ENCODE data around the gene DAZAP1.

DAZAP1 gene

DNA sequence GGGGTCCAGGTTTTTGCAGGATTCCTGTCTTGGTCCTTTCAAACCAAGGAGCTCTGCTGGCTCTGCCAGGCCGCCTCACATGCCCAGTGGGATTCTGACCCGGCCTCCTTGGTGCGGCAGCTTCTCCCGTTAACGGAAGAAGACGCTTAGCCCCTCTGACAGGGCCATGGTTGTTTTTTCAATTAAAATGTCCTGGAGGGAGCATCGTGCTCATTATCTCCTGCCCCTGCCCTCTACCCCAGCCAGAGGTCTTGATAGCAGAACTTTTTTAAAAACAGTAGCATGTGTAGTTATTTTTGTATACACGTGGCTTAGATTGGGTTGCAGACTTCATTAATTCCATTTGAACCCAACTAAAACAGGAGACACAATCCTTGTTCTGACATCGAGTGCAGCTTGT lies 19.4 kb downstream of the DAZAP1 start:
- DNase-seq, result no peak

DNA sequence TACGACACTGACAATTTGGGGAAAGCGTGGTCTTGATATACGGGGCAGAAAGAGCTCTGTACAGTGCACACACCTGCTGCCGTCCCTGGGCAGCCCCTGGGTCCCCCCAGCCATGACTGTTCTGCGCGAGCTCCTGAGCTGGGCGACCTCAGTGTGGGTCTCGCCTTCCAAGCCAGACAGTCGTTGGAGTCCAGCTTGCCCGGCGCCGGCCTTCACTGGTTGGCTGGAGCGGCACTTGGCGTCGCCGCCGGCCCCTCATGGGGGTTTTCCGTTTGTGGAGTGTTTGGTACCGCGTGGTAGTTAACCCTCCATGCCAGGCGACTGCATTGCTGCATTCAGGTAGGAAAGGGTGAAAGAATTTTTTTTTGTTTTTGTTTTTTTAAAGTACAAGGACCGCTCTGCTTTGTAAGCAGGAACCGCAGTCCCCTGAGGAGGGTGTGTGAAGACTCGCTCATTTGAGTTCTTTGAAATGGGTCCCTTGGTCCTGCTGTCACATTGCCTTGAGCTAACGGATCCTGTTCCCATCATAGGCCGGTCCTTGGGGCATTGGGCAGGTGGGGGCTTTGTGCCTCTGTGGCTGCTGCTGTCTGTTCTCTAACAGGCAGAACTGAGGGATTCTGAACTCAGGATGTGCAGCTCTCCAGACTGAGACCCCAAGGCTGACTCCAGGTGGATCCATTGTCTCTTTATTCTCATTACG lies 20.0 kb downstream of the DAZAP1 start:
- no peak for DNase-seq

DNA sequence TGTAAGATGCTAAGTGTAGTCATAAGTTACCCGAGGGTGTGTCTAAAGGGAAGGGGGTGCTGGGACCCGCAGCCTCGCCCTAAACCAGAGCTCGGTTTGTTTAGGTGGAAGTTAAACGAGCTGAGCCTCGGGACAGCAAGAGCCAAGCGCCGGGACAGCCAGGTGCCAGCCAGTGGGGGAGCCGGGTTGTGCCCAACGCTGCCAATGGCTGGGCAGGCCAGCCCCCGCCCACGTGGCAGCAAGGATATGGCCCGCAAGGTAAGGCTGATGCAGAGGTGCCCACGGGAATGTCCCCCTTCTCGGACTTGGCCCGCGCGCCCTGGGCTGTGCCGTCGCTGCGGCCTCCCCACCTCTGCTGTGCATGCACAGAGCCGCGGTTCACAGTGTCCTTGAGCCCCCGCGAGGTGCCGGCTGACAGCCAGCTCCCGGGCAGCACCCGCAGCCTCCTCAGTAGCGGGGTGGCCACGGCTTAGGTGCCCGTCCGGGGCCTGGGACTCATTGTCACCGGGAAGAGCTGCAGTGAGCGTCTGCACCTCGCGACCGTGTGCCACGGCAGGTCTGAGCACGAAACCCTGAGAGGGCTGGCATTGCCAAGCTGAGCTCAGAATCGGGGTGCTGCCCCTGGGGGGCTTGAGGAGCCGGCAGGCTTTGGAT lies 21.5 kb downstream of the DAZAP1 start:
- no peak for DNase-seq

DNA sequence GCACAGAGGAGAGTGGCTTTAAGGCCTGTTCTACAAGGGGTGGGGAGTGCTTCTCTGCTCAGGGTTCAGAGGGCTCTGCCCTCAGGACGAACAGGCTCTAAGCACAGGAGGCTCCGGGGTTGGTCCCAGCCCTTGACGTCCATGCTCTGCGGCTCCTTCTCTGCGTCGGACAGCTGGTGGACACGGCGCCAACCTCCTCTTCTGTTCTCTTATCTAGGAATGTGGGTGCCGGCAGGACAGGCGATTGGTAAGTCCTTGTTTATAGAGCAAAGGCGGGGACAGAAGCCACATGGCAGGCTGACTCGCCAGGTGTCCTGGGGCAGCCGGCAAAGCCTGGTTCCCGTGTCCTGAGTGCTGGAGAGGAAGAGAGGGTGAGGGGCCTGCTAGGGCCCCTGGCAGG lies 22.4 kb downstream of the DAZAP1 start:
- DNase-seq, result no peak

DNA sequence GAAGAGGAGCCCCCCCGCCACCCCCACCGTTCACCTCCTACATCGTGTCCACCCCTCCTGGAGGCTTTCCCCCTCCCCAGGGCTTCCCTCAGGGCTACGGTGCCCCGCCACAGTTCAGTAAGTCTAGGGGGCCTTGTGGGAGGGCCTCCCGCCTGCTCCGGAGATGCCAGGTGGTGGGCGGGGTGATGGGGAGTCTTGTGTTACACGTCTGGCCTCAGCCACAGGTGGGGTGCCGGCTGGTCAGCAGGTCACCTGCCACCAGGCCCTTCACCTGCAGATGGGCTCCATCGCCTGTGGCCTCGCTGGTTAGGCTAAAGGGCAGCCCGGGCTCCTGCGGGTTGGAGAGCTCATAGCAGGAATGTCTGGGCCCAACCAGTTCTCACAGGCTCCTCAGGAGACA lies 22.9 kb downstream of the DAZAP1 start:
- DNase-seq, result no peak

DNA sequence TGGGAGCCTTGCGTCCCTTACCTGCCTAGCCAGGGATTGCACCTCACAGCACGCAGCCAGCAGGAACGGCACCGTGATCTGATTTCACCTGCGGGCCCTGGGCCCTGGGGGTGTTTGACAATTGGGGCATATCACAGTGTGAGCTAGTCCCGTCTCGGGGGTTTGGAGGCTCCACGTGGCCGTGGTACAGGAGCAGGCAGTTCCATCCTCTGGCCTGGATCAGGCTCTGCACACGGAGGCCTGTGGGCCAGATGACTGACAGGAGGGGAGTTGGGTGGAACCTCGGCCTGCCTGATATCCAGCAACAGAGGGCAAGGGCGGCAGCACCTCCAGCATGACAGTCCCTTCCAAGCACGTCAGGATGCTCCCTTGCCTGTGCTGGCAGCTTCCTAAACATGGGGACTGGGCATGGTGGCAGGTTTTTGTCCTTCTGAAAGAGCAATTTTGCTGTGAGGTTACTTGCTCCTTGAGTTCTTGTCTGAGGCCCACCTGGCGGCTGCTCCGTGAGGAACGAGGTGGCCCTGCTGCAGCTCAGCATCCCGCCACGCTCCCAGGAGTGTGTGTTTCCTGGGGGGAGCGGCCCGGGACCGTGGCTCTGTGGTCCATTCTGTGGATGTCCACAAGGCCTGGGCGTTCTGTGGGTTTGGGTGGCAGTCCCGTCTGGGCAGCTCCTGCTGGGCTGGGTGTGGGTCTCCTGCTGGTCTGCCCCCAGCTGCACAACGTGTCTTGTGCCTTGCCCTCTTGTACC lies 24.5 kb downstream of the DAZAP1 start:
- no peak for DNase-seq

DNA sequence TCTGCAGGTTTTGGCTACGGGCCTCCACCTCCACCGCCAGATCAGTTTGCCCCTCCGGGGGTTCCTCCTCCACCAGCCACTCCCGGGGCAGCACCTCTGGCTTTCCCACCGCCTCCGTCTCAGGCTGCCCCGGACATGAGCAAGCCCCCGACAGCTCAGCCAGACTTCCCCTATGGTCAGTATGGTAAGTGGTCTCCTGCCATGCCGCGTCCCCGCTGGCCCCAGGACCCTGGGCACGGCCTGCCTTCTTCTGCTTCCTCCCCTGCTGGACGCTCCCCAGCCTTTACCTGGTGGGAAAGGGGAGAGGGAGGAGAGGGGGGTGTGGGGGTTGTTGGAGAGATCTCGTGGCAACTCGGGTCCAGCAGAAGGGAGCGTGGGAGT lies 25.1 kb downstream of the DAZAP1 start:
- DNase-seq, result no peak

DNA sequence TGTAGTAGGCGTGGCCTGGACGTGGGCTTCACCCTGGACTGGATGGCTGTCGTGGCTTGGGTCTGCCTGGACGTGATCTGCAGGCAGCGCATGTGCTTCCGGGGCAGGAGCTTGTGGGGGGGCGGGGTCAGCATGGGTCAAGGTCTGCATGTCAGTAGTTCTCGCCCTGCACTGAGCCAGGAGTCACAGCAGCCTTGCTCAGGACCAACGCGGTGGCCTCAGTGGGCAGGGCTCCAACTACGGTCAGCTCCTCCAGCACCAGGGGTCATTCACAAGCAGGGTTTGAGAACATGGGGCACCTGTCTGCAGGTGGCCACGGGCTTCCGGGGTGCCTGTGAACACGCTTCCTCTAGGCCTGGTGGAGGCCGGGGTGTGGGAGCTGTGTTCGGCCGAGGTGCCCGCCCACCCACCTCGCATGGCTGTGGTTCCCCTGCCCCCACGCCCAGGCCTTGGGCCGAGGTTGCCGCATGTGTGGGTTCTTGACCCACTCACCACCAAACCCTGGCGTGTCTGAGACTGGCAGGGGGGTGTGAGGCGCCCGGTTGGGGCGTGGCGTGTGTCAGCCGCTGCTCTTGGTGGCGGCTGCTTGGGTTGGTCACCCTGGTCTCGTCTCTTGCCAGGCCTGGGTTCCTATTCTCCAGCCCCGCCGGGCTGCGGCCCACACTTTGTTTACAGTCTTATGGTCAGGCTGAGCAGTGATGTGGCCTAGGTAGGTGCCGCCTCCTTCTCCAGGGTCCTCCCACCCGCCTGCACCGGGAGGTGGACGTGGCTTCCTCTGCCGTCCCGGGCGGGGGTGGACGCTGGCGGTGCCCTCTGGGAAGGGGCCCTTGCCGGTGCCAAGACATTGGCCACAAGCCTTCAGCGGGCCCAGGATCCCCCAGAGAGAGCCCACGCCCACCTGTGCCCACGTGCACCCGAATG lies 26.0 kb downstream of the DAZAP1 start:
- no peak for DNase-seq

DNA sequence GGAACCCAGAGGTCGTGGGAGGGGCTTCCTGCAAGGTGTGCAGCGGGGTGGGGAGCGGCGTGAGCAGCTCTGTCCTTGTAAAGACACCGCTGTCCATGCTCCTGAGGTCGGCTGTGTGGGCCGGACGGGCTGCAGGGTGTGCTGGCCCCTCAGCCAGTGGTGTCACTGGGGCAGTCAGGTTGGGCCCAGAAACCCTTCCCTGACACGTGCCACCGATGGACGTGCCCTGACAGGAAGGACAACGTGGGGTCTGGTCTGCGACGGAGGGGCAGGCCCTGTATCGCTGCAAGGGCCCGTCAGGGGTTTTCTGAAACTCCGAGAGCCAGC lies 26.6 kb downstream of the DAZAP1 start:
- no peak for DNase-seq

DNA sequence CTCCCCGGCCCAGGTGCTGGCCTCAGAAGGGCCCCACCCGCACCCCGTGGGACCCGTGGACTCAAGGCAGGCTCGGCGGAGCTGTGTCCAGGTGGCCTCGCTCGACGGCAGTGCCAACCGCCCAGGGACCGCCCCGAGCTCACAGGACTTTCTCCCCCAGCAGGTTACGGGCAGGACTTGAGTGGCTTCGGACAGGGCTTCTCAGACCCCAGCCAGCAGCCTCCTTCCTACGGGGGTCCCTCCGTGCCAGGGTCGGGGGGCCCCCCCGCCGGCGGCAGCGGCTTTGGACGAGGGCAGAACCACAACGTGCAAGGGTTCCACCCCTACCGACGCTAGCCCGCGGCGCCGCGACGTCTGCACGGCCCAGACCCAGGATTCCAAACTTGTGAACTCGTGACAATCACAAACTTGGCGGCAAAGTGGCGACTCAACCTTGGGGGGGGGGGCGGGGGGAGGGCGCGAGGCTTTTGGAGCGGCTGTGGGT lies 27.2 kb downstream of the DAZAP1 start:
- DNase-seq, result no peak

DNA sequence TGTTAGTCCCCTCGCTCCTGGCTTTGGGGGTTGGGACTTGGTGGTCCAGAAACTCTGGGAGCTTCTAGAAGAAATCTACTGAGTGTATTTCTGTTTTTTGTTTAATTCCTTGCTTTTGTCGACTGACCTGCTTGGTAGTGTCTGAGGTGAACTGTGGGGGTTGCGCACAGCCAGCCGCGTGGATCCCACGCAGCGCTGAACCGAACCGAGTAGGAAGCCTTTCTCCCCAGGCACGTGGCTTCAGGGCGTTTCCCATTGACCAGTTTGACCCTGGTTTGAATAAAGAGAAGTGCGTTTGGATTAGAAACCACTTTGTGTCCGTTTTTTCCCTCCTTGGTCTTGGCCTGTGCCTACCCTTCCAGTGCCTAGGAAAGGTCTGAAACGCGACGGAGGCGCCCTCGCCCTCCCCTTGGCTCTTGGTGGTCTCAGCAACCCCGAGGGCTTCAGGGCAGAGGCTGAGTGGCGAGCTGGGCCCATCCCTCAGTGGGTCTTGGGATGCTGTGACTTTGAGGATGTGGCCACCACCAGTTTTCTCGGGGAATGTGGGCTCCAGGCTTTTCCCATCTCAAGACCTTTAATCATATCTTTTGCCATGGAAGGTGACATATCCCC lies 28.1 kb downstream of the DAZAP1 start:
- no peak for DNase-seq

DNA sequence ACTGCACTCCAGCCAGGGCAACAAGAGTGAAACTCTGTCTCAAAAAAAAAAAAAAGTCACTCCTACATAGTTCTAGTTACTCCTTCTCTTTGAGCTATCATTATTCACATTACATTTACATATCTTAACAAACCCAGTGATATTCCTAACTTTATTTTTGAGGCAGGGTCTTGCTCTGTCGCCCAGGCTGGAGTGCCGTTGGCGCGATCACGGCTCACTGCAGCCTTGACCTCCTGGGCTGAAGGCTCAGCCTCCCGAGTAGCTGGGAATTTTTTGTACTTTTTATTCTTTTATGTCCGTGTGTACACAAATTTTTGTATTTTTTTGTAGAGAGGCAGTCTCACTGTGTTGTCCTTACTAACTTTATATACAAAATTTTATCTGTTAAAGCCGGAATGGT lies 30.2 kb downstream of the DAZAP1 start:
- DNase-seq, result no peak

DNA sequence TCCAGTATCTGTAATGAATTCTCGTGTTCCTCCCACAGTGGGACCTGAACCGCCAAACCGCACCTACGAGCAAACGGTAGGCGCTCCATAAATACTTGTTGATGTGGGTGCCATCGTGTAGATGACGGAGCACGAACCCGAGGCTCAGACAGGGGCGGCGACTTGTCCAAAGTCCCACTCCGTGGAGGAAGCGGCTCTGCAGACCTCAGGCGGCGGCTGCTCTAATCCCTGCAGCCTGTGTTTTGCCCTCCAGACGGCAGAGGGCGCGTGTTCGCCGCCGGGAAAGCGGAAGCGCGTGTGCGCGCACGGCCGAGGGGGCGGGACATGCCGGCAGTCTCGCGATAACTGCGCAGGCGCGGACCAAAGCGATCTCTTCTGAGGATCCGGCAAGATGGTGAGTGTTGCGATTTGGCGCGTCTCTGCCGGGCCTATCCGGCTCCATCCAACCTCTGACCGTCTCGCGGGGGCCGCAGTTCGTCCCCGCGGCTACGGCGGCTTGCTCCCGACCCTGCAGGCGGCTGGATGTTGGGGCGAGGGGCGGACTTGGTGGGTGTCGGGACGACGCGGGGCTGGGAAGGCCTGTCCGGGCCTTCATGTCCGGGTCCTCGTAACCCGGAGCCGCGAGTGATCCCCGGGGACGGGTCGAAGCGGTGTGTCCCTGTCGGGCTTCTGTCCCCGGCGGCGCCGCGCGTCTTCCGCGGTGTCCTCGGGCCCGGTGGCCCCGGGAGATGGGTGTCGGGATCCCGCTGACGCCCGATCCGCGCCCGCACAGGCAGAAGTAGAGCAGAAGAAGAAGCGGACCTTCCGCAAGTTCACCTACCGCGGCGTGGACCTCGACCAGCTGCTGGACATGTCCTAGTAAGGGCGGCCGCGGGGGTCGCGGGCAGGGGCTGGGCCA lies 30.9 kb downstream of the DAZAP1 start, which contains the start of gene RPS15:
Gene RPS15 (plus strand): TSS at position 362 of the 898 bp plus-strand sequence. CDS start 30 bp downstream, at position 392.
- peak; percentile 91 to 96 (median 92) for DNase-seq

DNA sequence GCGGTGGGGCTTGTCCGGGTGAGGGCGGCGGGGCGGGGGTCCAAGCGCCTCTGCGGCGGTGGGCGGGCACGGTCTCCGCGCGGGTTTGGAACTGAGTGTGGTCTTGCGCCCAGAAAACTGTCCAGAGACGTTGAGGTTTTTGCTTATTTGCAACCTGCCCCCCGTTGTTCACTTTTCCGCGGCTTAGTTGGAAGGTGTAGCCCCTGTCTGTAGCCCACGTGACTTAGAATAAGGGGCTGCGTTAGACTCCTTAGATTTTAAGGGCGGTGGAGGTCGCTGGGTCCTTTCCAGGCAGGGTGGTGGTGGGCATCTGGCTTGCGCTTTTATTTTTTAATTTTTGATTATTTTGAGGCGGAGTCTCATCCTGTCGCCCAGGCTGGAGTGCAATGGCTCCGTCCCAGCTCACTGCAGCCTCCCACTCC lies 31.6 kb downstream of the DAZAP1 start:
- DNase-seq, result no peak

DNA sequence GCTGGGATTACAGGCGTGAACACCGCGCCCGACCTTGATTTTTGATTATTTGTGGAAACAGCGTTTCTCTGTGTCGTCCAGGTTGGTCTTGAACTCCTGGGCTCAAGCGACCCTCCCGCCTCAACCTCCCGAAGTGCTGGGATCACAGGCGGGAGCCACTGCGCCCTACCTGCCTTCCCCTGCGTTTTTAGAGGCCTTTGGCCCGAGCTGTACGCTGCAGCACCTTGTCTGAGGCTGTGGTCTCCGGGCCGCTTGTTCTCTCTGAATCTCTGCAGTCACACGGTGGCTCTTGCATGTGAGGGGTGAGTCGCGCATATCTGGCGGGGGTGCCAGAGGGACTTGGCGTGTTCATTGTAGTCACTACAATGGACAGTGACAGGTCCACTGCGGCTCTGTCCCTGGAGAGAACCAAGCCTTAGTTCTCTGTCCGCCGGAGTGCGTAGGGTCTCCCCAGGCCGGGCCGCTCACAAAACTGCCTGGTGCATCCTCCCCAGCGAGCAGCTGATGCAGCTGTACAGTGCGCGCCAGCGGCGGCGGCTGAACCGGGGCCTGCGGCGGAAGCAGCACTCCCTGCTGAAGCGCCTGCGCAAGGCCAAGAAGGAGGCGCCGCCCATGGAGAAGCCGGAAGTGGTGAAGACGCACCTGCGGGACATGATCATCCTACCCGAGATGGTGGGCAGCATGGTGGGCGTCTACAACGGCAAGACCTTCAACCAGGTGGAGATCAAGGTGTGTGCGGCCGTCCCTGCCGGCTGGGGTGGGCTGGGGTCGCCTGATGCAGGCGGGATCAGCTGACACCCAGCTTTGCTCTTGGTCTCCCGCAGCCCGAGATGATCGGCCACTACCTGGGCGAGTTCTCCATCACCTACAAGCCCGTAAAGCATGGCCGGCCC lies 32.4 kb downstream of the DAZAP1 start:
- DNase-seq, result peak in 1 of 5 experiments; percentile 44

DNA sequence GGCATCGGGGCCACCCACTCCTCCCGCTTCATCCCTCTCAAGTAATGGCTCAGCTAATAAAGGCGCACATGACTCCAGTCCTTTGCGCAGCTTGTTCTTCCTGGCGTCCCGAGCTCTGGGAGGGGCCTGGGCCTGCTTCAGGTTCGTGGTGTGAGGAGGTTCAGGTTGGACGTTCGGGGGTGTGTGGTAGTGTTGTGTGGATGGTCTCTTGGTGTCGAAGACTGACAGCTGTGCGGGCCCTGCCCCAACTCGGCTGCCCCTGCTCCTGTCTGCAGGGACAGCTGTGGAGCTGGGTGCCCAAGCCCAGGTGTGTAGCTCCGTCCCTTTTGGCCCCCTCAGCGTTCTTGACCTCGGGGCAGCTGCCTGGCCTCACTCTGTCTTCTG lies 33.0 kb downstream of the DAZAP1 start:
- no peak for DNase-seq

DNA sequence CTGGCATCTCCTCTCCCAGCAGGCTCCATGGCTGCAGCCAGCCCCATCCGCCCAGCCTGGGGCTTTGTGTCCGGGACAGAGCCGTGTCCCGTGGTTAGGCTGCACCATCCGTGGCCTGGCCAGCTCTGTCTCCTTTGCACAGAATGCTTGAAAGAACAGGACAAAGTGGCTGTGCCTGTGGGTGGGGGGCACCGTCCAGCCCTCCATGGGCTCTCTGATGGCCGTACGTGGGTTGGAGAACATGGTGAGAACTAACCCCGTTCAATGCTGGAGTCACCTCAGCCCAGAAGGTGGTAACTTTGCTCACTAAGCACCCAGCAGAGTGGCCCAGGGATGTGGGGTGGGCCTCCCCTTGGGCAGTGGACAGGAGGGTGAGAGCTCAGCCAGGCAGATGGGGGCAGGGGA lies 33.6 kb downstream of the DAZAP1 start:
- DNase-seq, result no peak

DNA sequence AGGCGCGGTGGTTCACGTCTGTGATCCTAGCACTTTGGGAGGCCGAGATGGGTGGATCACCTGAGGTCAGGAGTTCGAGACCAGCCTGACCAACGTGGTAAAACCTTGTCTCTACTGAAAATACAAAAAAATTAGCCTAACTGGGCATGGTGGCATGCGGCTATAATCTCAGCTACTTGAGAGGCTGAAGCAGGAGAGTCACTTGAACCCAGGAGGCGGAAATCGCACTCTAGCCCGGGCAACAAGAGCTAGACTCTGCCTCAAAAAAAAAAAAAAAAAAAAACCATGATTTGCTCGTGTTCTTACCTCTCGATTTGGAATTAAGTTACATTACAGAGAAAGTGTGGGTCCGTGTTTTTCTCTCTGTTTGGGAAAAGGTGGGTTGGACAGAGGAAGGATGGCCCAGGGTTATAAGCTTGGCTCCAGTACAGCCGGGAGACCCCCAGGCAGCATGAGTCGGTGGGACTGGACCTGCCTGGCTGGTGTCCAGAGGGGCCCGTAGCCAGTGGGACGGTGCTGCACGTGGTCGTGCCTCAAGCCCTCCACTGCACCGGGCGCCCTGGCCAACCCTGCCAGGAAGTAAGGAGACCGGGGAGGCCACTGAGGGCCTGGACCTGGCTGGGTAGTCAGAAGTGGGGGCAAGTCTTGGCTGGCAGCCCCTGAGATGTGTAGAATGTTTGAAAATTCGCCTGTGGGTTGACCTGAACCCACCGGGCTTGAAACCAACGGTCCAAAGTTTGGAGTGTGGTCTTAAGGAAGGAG lies 34.5 kb downstream of the DAZAP1 start:
- no peak for DNase-seq
